DOHH2 (cell line): Measurements from ENCODE around the gene MSI1.

Source experiments
- H3F3A ChIP-seq: fragments of 200-600 bp; sonication (generic), shearing (Covaris generic); 2 replicates; pipeline ENCODE4 v1.6.0; 2016; ENCODE audit warnings: antibody characterized with exemption, mild to moderate bottlenecking; ENCODE audit not compliant: control insufficient read depth, insufficient read depth
- H3K27ac ChIP-seq: fragments of 200-600 bp; sonication (generic); 2 replicates; pipeline ENCODE4 v1.5.1; 2014; ENCODE audit warnings: low read depth, mild to moderate bottlenecking, low read length, moderate library complexity
- H3K27me3 ChIP-seq: fragments of 200-600 bp; sonication (generic); 2 replicates; pipeline ENCODE4 v1.6.1; 2014; ENCODE audit warnings: mild to moderate bottlenecking, low read length, mixed read lengths; ENCODE audit not compliant: control insufficient read depth
- H3K36me3 ChIP-seq: fragments of 200-600 bp; sonication (generic); 2 replicates; pipeline ENCODE4 v1.6.1; 2014; ENCODE audit warnings: mild to moderate bottlenecking, low read length, moderate library complexity, mixed read lengths; ENCODE audit not compliant: control insufficient read depth
- H3K4me1 ChIP-seq: fragments of 200-600 bp; sonication (generic); 2 replicates; pipeline ENCODE4 v1.6.1; 2014; ENCODE audit warnings: mild to moderate bottlenecking, low read length, mixed read lengths; ENCODE audit not compliant: control insufficient read depth
- H3K4me2 ChIP-seq: fragments of 200-600 bp; sonication (generic); 2 replicates; pipeline ENCODE4 v1.6.0; 2014; ENCODE audit warnings: mild to moderate bottlenecking, low read length, moderate library complexity
- H3K4me3 ChIP-seq: fragments of 200-600 bp; sonication (generic); 2 replicates; pipeline ENCODE4 v1.5.1; 2014; ENCODE audit warnings: mild to moderate bottlenecking, low read length, mixed read lengths
- H3K79me2 ChIP-seq: fragments of 200-600 bp; sonication (generic); 2 replicates; pipeline ENCODE4 v1.6.1; 2014; ENCODE audit warnings: mild to moderate bottlenecking, low read length, mixed read lengths; ENCODE audit not compliant: control insufficient read depth
- H3K9me2 ChIP-seq: fragments of 200-600 bp; sonication (generic); replicated peaks from 2 replicates; pipeline ENCODE4 v1.6.1; 2014; ENCODE audit warnings: mild to moderate bottlenecking, low read length, mixed read lengths; ENCODE audit not compliant: control insufficient read depth
- H3K9me3 ChIP-seq: fragments of 200-600 bp; sonication (generic); 2 replicates; pipeline ENCODE4 v1.6.1; 2014; ENCODE audit warnings: antibody characterized with exemption, low read length, mixed read lengths; ENCODE audit not compliant: control insufficient read depth, insufficient read depth
- H4K20me1 ChIP-seq: fragments of 200-600 bp; sonication (generic); 2 replicates; pipeline ENCODE4 v1.6.0; 2014; ENCODE audit warnings: low read depth, mild to moderate bottlenecking, antibody characterized with exemption, low read length, moderate library complexity; ENCODE audit not compliant: control insufficient read depth, insufficient read depth
- CTCF ChIP-seq: fragments of 200-600 bp; sonication (generic); IDR thresholded peaks from one replicate; pipeline ENCODE4 v1.5.1; 2014; ENCODE audit warnings: antibody characterized with exemption, mild to moderate bottlenecking, low read depth, low read length; ENCODE audit not compliant: poor library complexity, severe bottlenecking
- EZH2phosphoT487 ChIP-seq: fragments of 200-600 bp; sonication (generic); IDR thresholded peaks from 2 replicates; pipeline ENCODE4 v1.6.1; 2017; ENCODE audit warnings: borderline replicate concordance, mild to moderate bottlenecking, antibody characterized with exemption, low read length, moderate library complexity, mixed read lengths

MSI1 gene

GRCh38 chr12:120376416-120376815, 7.5 kb upstream of the MSI1 start:
- Histone ChIP-seq H3K9me3 (no peaks in the 10 kb centered on the region), H3K27me3 (peaks cover 25% of the 10 kb centered on the region), H3K4me3 (no peak overlapping the region), H3K4me2 (no peak overlapping the region), H3K27ac (no peak overlapping the region), H3K36me3 (no peaks in the 10 kb centered on the region), H3K9me2 (no peaks in the 10 kb centered on the region), H3F3A (no peaks in the 10 kb centered on the region), H3K4me1 (peaks cover 13% of the 10 kb centered on the region), H3K79me2 (no peaks in the 10 kb centered on the region), H4K20me1 (no peaks in the 10 kb centered on the region)
- TF ChIP-seq EZH2phosphoT487 (no peak), CTCF (no peak)

GRCh38 chr12:120376009-120376408, 7.0 kb upstream of the MSI1 start:
- no peaks in the 10 kb centered on the region for H3K79me2 ChIP-seq
- no peaks in the 10 kb centered on the region for H3K36me3 ChIP-seq
- H3K4me2 ChIP-seq = no peak overlapping the region
- H3K4me3 ChIP-seq = no peak overlapping the region
- no peaks in the 10 kb centered on the region for H3K9me2 ChIP-seq
- H3K9me3 ChIP-seq = no peaks in the 10 kb centered on the region
- no peaks in the 10 kb centered on the region for H4K20me1 ChIP-seq
- H3K27me3 ChIP-seq = peaks cover 29% of the 10 kb centered on the region
- TF ChIP-seq CTCF (no peak), EZH2phosphoT487 (no peak)
- H3K27ac ChIP-seq = no peak overlapping the region
- peaks cover 13% of the 10 kb centered on the region for H3K4me1 ChIP-seq
- H3F3A ChIP-seq = no peaks in the 10 kb centered on the region

DNA sequence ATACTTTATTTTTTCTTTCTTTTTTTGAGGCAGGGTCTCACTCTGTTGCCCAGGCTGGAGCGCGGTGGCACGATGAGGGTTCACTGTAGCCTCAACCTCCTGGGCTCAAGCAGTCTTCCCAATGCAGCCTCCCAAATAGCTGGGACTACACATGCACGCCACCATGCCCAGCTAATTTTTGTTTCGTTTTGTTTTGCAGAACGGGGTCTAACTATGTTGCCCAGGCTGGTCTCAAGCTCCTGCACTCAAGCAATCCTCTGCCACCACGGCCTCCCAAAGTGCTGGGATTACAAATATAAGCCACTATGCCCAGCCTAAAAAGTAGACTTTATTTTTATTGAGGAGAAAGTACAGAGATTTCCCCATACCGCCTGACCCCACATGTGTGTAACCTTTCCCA, 4.7 kb upstream of the MSI1 start:
- Histone ChIP-seq H3K27me3 (peaks cover 46% of the 10 kb centered on the region), H3K9me2 (no peaks in the 10 kb centered on the region), H3K27ac (no peak overlapping the region), H3K4me2 (no peak overlapping the region), H3K79me2 (no peaks in the 10 kb centered on the region), H3K9me3 (no peaks in the 10 kb centered on the region), H4K20me1 (no peaks in the 10 kb centered on the region), H3K36me3 (no peaks in the 10 kb centered on the region), H3K4me1 (peaks cover 13% of the 10 kb centered on the region), H3K4me3 (no peak overlapping the region), H3F3A (no peaks in the 10 kb centered on the region)
- no peak for TF ChIP-seq EZH2phosphoT487
- no peak for TF ChIP-seq CTCF
